Transverse colon (tissue), 4 donors: ENCODE measurements around the gene POLD1.

Experiments used
- CTCF ChIP-seq, 5 experiments: fragments of 200-600 bp in 3 of 5; fragments of 450-650 bp in 2 of 5; sonication (generic) in 3 of 5; IDR thresholded peaks; 1 replicate in 2 of 5; 2 replicates in 3 of 5; pipeline ENCODE4 v1.5.1; 2016 to 2017; ENCODE audit warnings: antibody characterized with exemption in 5 of 5, inconsistent platforms in 3 of 5, mild to moderate bottlenecking in 2 of 5, moderate library complexity in 1 of 5
- EP300 ChIP-seq: sonication (generic); formaldehyde crosslinking; IDR thresholded peaks from one replicate; pipeline ENCODE4 v1.6.1; 2017; ENCODE audit warnings: antibody characterized with exemption, low read depth
- POLR2A ChIP-seq: fragments of 450-650 bp; IDR thresholded peaks from one replicate; pipeline ENCODE4 v1.6.1; 2016; ENCODE audit warnings: antibody characterized with exemption, mild to moderate bottlenecking, moderate library complexity
- POLR2AphosphoS5 ChIP-seq, 3 donors: sonication (generic); formaldehyde crosslinking; IDR thresholded peaks; one replicate each; pipeline ENCODE4 v1.6.1; 2016; ENCODE audit warnings: antibody characterized with exemption in 3 of 3

GRCh38 chr19:50413096-50413495 is 28.9 kb downstream of the POLD1 start:
- no peak for TF ChIP-seq CTCF (IDR thresholded peaks at IDR 0.05)
- TF ChIP-seq POLR2A: no peak
- no peak for TF ChIP-seq POLR2AphosphoS5 (IDR thresholded peaks at IDR 0.05)
- no peak for TF ChIP-seq EP300
